Measurements from ENCODE around the gene EIF2A. TPM values are rescaled to one million over a fixed set of nuclear protein-coding genes. Genes with fewer than 3 reads are reported as not detected.

The EIF2A gene
- polyA plus RNA-seq, 1 of the 3 experiments (the other 2 are of a cell fraction) = 67.0 TPM

- CTCF ChIA-PET = no interaction called here
Measured at GRCh38 chr3:150610785-150611184, 64.2 kb downstream of the EIF2A start.

DNA sequence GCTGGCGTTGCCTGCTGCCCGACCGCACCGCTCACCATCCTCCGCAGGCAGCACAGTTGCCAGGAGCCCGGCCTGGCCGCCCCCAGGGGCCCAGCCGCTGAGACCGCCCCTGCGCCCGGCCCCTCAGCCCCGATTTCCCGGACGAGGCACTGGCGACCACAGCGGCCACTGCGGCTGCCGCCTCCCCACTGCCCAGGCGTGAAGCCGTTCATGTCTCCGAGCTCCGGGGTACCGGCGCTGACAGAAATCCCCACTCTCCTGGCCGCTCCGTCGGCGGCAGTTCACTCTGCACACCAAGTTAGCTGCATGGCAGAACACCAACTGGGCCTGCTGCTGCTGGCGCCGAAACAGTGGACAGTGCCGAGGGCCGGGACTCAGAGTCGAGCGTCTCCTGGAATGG, 65.1 kb downstream of the EIF2A start:
- no peak for TF ChIP-seq GATA2 (CRISPR knock-in tag; IDR thresholded peaks at IDR 0.05)
- TF ChIP-seq IRF3 (IDR thresholded peaks at IDR 0.05; ENCODE audit: low read depth, low read length) = no peak
- TF ChIP-seq EP300 (IDR thresholded peaks at IDR 0.05; ENCODE audit: borderline replicate concordance in 1 of 2, low read depth in 1 of 2, low read length in 1 of 2) = no peak
- no peak for TF ChIP-seq CHD2 (IDR thresholded peaks at IDR 0.05; ENCODE audit: low read length, partially characterized antibody)
- no peak for TF ChIP-seq MXI1 (IDR thresholded peaks at IDR 0.05; ENCODE audit: low read depth, low read length)
- TF ChIP-seq EZH2phosphoT487 (IDR thresholded peaks at IDR 0.05; ENCODE audit: borderline replicate concordance, low read depth) = no peak
- no peak for TF ChIP-seq USF2 (IDR thresholded peaks at IDR 0.05; ENCODE audit: borderline replicate concordance, low read depth, low read length)
- no peak for TF ChIP-seq SIN3A (IDR thresholded peaks at IDR 0.05; ENCODE audit: borderline replicate concordance, low read depth, low read length)
- TF ChIP-seq FOSL2 (IDR thresholded peaks at IDR 0.05; ENCODE audit: borderline replicate concordance, low read depth) = no peak
- TF ChIP-seq ZBTB33 (IDR thresholded peaks at IDR 0.05; ENCODE audit: borderline replicate concordance, low read depth) = no peak
- TF ChIP-seq TCF12 (IDR thresholded peaks at IDR 0.05) = no peak
- no peak for TF ChIP-seq USF1 (IDR thresholded peaks at IDR 0.05; ENCODE audit: borderline replicate concordance, low read depth)
- TF ChIP-seq CTCF (IDR thresholded peaks at IDR 0.05) = no peak
- no peak for TF ChIP-seq JUND (IDR thresholded peaks at IDR 0.05)
- no peak for TF ChIP-seq MAX (IDR thresholded peaks at IDR 0.05; ENCODE audit: low read depth)
- TF ChIP-seq, protein P1, sequence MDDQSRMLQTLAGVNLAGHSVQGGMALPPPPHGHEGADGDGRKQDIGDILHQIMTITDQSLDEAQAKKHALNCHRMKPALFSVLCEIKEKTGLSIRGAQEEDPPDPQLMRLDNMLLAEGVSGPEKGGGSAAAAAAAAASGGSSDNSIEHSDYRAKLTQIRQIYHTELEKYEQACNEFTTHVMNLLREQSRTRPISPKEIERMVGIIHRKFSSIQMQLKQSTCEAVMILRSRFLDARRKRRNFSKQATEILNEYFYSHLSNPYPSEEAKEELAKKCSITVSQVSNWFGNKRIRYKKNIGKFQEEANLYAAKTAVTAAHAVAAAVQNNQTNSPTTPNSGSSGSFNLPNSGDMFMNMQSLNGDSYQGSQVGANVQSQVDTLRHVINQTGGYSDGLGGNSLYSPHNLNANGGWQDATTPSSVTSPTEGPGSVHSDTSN (IDR thresholded peaks at IDR 0.05) = no peak

More at GRCh38 chr3:150610785-150611184, 64.2 kb downstream of the EIF2A start:
- WGBS (ENCODE audit: low lambda C conversion rate) = 44% methylated on average over 1 of the region's 1 CpG
- Histone ChIP-seq H3K79me2 (ENCODE audit: insufficient read depth) (peaks cover 87% of the 10 kb centered on the region), H3K9me2 (no peaks in the 10 kb centered on the region), H3K27ac (ENCODE audit: low read depth in 2 of 2, low read length in 1 of 2) (no peak overlapping the region), H4K20me1 (ENCODE audit: insufficient read depth) (peaks cover 32% of the 10 kb centered on the region), H3K36me3 (replicated peaks in 1 of 2; ENCODE audit: control insufficient read depth in 1 of 2, insufficient read depth in 2 of 2, low read length in 1 of 2) (peaks cover 2 to 34% of the 10 kb centered on the region in 2 experiments), H3F3A (replicated peaks; ENCODE audit: insufficient read depth) (peaks cover 6% of the 10 kb centered on the region), H3K4me2 (no peak overlapping the region), H3K4me1 (ENCODE audit: control insufficient read depth in 1 of 2, insufficient read depth in 2 of 2, low read depth in 1 of 2, low read length in 1 of 2) (peaks cover 2 to 15% of the 10 kb centered on the region in 2 experiments; a peak in 3 of 4 replicates), H2AFZ (ENCODE audit: low read depth) (no peak overlapping the region), H3K4me3 (ENCODE audit: low read depth in 2 of 2, low read length in 1 of 2) (no peak overlapping the region), H3K9ac (no peak overlapping the region), H3K27me3 (ENCODE audit: insufficient read depth) (no peaks in the 10 kb centered on the region), H3K9me3 (no peaks in the 10 kb centered on the region)
- POLR2A ChIA-PET = no interaction called here
- no peak for TF ChIP-seq ELF1 (IDR thresholded peaks at IDR 0.05)
- TF ChIP-seq POLR2AphosphoS5 (IDR thresholded peaks at IDR 0.05; ENCODE audit: low read depth, low read length) = no peak
- TF ChIP-seq RAD21 (IDR thresholded peaks at IDR 0.05; ENCODE audit: low read length) = no peak
- DNase-seq = no peak

More for the DNA sequence above, 65.1 kb downstream of the EIF2A start:
- WGBS (ENCODE audit: low lambda C conversion rate) = 99% methylated on average over 19 of the region's 34 CpGs
- H3K4me3 ChIP-seq (ENCODE audit: low read depth in 2 of 2, low read length in 1 of 2) = no peak overlapping the region
- POLR2A ChIA-PET = no interaction called here
- no peak overlapping the region for H3K9ac ChIP-seq
- no peak for DNase-seq
- H3K4me1 ChIP-seq (ENCODE audit: control insufficient read depth in 1 of 2, insufficient read depth in 2 of 2, low read depth in 1 of 2, low read length in 1 of 2) = peaks cover 2 to 14% of the 10 kb centered on the region in 2 experiments; a peak in 3 of 4 replicates
- H3K36me3 ChIP-seq (replicated peaks in 1 of 2; ENCODE audit: control insufficient read depth in 1 of 2, insufficient read depth in 2 of 2, low read length in 1 of 2) = peaks cover 2 to 28% of the 10 kb centered on the region in 2 experiments
- CTCF ChIA-PET = interaction anchor here (0.6 kb wide), 1 partner anchor 125 kb away, joined by 4 read pairs; no protein-coding TSS in a partner anchor
- H4K20me1 ChIP-seq (ENCODE audit: insufficient read depth) = peaks cover 30% of the 10 kb centered on the region
- no peak overlapping the region for H3K27ac ChIP-seq (ENCODE audit: low read depth in 2 of 2, low read length in 1 of 2)
- H3F3A ChIP-seq (replicated peaks; ENCODE audit: insufficient read depth) = peaks cover 6% of the 10 kb centered on the region
- H2AFZ ChIP-seq (ENCODE audit: low read depth) = no peak overlapping the region
- no peaks in the 10 kb centered on the region for H3K27me3 ChIP-seq (ENCODE audit: insufficient read depth)
- H3K9me2 ChIP-seq = no peaks in the 10 kb centered on the region
- no peaks in the 10 kb centered on the region for H3K9me3 ChIP-seq
- peaks cover 83% of the 10 kb centered on the region for H3K79me2 ChIP-seq (ENCODE audit: insufficient read depth)
- H3K4me2 ChIP-seq = no peak overlapping the region

All from SK-N-SH (cell line).